NCI-H146 treated with DMSO at 0.1 percent for 48 hours (cell line): Measurements from ENCODE around the gene PET100.
A peak's percentile ranks its signal among the peaks of the same experiment; 100 is the strongest.

Experiments
- DNase-seq: peaks from one replicate; lab custom pipeline; 2025; ENCODE audit not compliant: unreplicated experiment; lab: John Stamatoyannopoulos, UW

The PET100 gene

DNA sequence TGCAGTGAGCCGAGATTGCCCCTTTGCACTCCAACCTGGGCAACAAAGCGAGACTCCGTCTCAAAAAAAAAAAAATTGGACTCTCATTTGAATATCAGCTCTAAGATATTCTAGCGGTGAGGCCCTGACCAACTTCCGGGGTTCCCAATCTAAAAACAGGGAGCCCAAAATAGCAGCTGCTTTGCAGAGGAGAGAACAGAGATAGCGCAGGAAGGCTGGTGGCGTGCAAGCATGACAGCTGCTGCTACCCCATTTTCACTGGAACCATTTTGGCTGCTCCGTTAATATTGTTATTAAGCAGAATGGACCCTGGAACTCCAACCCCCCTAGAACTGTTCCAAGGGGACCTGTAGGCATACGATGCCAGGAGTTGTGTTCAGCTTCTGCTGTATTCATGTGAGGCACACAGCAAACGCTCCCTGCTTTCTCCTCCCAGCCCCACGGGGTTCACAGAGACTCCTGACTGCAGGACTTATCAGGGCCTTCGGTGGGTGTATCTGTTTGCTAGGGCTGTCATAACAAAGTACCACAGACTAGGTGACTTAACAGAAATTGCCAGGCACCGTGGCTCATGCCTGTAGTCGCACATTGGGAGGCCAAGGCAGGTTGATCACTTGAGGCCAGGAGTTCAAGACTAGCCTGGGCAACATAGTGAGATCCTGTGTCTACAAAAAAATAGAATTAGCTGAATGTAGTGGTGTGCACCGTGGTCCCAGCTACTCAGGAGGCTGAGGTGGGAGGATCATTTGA, 18.8 kb downstream of the PET100 start:
- DNase-seq = no peak

DNA sequence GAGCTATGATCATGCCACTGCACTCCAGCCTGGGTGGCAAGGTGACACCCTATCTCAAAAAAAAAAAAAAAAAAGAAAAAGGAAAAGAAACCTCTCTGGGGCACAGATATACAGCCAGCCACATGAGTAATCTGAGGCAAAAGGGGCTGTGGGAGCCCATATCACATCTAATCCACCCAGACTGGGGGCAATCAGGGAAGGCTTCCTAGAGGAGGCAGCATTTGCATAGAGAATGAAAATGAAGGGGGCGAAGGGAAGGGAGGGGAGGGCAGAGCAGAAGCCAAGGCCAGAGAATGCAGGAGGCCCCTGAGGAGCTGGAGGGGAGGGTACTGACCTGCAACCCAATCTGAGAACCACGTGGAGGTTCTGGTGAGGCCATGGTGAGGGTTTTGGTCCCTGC, 20.6 kb downstream of the PET100 start:
- DNase-seq = no peak

DNA sequence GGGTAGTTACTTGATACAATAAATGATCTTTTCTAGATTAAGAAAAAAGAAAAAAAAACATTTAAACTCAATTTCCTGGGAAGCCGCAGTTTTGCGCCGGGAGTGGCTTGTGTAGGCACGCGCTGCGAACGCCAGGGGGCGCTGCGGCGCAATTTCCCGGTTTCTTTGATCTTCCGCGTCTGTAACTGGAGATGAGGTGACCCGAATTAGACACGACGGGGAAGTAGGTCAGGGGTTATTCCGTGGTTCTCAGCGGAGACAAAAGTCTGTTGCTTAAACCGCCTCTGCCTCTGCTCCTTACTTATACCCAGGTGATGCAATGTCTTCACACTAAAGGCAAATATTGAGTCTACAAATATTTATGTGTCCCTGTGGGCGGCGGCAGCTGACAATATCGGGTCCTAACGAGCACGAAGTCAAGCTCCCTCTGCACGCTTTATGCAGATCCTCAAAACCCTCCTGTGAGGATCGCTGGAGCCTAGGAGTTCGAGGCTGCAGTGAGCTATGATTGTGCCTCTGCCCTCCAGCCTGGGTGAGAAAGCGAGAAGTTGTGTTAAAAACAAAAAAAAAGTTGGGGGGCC, 22.6 kb downstream of the PET100 start:
- peak; percentile 30 for DNase-seq

DNA sequence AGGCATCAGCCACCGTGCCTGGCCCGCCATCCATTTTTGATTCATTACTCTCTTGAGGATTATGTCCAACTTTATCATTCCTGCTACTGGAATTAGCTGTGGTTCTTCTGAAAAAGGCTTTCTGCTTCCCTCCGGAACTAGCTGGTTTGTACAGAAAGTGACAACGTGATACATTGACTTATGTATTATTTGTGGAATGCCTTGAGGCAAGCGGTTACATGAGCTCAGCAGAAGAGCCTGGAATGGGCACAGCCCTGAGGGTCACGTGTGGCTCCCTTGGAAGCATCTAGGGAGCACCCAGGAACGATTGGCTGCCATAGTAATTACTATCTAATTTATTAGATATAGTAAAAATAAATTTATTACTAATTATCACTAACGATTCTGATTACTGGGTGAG, 24.8 kb downstream of the PET100 start:
- DNase-seq = no peak

DNA sequence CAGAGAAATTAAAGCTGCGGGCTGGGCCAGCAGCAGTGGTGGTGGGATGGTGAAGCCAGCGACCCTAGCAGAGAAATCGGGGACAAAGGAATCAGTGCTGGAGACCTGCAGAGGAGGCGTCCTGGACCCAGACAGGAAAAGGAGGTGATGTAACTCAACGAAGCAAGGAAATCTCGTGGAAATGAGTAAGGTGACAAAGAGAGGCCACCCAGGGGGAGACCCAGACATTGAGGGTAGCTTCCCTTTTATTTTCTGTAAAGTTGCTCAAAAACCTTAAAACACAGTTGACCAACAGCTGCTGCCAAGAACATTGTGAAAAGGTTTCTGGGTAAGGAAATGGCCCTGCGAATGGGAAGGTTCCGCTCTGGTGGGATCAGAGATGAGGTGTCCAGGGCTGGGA, 26.0 kb downstream of the PET100 start:
- DNase-seq = no peak

DNA sequence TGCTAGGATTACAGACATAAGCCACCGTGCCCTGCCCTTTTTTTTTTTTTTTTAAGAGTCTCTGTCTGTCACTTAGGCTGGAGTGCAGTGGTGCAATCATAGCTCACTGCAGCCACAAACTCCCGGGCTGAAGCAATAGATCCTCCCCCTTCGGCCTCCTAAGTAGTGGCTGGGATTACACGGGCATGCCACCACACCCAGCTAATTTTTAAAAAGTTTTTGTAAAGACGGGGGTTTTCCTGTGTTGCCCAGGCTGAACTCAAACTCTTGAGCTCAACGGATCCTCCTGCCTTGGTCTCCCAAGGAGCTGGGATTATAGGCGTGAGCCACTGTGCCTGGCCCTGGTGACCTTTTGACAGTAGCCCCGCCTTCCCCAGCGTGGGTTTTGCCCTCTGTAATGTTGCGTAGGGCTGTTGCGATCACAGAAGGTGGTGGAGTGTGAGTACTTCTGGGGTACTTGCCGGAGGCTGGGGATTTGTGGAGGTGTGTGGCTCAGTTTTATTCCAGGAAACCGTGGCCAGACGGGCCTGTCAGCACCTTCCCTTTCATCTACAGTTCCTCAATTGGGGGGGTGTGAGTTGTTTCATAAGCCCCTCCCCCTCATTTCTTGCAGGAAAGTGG, 27.6 kb downstream of the PET100 start:
- DNase-seq = no peak

DNA sequence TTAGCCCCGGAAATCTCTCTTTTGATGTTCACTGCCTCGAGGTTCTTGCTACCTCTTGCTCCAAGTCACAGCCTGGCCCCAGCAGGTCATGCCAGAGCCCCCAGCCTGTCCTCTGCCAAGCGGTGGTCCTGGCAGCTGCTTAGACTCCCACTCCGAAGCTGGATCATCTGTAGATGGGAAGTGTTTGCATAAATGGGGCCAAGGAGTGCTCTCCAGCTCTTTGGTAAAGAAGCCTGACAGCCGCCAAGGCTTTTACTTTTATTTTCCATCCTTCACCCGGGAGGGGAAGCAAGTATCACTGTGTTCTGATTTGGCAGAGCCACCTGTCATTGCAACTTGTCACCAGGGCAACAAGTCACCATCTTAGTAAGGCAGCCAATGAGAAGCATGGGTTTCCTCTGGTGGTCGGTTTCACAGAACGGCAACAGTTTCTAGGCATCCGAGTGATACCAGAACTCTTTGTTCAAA, 28.7 kb downstream of the PET100 start:
- DNase-seq = no peak

DNA sequence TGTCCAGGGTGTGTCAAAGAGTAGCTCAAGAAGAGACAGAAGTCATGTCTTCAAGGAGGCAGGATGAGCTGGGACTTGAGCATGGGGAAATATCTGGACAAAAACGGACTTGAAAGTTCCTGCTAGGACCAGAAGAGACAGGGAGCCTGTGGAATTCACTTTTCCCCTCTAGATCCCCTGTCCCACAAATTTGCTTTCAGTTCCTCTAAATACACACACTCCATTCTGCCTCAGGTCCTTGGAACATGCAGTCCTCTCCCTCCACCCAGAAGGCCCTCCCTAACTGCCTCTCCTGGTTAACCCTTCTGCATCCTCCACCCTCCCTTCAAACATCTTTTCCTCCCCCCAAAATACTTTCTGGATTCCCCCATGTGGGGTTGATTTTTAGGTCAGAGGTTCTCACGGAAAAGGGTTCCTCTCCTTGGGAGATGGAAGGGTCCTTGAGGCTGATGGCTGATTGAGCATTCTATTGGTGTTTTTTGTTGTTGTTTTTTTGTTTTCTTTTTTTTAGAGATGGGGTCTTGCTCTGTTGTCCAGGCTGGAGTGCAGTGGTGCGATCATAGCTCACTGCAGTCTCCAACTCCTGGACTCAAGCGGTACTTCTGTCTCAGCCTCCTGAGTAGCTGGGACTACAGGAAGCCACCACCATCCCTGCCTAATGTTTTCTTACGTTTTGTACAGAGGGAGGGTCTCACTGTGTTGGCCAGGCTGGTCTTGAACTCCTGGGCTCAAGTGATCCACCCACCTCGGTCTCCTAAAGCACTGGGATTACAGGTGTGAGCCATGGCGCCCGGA, 32.3 kb downstream of the PET100 start:
- no peak for DNase-seq

DNA sequence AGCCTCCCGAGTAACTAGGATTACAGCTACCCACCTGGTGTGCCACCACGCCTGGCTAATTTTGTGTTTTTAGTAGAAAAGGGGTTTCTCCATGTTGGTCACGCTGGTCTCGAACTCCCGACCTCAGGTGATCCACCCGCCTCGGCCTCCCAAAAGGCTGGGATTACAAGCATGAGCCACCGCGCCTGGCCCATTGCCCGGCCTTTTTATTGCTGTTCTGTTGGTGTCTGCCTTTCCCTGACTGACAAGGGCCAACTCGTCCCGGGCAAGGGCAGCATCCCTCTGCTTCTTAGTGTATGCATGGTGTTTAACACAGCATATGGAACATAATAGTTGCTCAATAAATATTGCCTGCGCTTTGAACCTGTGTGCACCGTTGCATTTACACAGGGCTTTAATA, 33.1 kb downstream of the PET100 start:
- DNase-seq = no peak

DNA sequence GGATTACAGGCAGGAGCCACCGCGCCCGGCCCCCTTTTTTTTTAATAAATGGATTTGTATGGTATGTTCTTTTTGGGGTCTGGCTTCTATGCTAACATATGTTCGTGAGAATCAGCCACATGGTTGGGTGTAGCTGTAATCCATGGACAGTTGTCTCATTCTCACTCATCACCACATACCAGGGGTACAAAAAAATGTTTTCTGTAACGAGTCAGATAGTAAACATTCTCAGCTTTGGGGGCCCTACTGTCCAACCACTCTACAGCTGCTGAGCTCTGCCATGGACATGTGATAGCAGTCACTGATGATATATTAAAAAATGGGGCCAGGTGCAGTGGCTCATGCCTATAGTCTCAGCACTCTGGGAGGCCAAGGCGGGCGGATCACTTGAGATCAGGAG, 34.1 kb downstream of the PET100 start:
- no peak for DNase-seq

DNA sequence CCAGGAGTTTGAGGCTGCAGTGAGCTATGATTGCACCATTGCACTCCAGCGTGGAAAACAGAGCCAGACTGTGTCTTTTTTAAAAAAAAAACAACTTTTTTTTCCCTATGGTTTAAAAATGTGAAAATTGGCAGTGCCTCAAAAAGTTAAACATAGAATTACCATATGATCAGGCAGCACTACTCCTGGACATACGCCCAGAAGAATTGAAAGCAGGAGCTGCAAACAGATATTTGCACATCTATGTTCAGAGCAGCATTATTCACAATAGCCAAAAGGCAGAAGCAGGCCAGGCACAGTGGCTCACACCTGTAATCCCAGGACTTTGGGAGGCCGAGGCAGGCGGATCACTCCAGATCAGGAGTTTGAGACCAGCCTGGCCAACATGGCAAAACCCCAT, 35.5 kb downstream of the PET100 start:
- no peak for DNase-seq

DNA sequence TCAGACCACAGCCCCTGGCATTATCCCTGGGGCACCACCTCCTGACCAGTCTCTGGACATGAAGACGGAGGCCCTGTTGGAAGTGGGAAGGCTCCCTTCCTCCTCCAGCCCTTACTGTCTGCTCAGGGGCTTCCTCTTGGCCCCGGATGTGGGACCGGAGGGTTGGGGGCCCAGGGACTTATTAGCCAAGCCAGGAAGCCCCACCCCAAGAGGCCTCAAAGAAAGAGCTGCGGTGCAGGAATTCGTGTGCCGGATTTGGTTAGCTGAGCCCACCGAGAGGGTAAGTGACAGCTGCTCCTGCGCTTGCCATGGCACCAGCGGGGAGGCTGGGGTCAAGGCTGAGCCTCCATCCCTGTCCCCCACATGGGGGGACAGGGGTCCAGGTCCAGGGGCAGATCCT, 39.2 kb downstream of the PET100 start, which contains the start of gene RETN:
RETN (plus strand) TSS at position 208 of the 400 bp plus-strand sequence. CDS start 278 bp downstream, outside the sequence.
- no peak for DNase-seq

DNA sequence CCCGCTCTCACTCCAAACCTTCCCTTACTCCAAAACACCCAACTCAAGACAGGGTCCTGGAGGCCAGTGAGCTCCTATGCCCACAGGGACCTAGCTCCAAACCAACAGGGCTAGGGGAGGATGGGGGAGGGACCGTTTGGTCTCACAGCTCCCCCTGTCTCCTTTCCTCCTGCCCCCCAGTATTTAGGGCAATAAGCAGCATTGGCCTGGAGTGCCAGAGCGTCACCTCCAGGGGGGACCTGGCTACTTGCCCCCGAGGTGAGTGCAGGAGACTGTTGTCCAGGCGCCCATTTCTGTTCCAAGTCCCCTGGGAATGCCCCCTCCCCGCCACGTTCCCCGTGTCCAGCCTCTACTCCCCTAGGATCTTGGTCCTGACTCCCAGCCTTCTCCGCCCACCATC, 40.0 kb downstream of the PET100 start:
- no peak for DNase-seq

DNA sequence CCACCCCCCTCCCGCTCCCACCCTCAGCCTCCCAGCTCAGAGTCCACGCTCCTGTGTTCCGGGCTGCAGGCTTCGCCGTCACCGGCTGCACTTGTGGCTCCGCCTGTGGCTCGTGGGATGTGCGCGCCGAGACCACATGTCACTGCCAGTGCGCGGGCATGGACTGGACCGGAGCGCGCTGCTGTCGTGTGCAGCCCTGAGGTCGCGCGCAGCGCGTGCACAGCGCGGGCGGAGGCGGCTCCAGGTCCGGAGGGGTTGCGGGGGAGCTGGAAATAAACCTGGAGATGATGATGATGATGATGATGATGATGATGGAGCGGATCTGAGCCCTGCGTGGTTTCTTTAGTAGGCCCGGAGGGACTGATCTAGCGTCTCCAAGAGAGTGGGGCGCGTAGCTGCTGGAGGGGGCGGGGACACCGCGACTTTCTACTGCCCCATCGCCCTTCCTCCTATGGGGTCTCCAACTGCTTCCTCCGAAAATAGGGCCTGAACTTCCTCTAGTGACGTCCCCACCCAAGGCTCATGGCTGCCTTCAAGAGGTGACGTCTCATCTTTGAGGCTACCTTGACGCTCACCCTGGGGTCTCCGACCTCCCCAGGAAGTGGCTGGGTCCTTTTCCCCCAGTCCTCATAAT, 40.7 kb downstream of the PET100 start:
- no peak for DNase-seq

DNA sequence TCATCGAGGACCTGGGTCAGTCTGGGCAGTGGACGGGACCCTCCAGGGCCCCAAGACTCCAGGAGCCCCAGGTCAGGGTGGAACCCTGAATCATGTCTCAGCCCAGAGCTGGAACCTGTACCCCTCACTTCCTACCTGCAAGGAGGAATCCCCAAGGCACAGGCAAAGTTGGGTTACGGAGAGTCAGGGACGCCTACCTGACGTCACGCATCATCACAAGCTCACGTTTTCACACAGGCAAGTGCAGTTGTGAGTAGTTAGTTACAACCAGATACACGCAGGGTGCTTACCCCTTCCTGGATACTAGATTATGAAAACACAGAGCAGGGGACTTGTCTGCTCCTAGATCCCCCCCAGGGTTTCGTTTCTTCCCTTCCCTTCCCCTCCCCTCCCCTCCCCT, 41.2 kb downstream of the PET100 start:
- no peak for DNase-seq

DNA sequence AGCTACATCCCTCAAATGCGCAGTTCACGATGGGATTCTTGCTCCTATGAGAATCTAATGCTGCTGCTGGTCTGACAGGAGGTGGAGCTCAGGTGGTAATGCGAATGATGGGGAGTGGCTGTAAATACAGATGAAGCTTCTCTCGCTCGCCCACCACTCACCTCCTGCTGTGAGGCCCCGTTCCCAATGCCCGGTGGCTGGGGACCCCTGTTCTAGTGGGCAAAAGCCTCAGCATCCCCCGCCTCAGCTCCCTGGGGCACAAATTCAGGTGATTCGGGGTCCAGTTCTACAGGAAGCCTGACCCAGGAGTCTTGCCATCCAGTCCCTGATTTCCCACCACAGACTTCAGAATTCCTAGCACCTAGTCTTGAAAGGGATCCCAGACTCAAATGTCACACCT, 42.9 kb downstream of the PET100 start:
- DNase-seq = no peak

DNA sequence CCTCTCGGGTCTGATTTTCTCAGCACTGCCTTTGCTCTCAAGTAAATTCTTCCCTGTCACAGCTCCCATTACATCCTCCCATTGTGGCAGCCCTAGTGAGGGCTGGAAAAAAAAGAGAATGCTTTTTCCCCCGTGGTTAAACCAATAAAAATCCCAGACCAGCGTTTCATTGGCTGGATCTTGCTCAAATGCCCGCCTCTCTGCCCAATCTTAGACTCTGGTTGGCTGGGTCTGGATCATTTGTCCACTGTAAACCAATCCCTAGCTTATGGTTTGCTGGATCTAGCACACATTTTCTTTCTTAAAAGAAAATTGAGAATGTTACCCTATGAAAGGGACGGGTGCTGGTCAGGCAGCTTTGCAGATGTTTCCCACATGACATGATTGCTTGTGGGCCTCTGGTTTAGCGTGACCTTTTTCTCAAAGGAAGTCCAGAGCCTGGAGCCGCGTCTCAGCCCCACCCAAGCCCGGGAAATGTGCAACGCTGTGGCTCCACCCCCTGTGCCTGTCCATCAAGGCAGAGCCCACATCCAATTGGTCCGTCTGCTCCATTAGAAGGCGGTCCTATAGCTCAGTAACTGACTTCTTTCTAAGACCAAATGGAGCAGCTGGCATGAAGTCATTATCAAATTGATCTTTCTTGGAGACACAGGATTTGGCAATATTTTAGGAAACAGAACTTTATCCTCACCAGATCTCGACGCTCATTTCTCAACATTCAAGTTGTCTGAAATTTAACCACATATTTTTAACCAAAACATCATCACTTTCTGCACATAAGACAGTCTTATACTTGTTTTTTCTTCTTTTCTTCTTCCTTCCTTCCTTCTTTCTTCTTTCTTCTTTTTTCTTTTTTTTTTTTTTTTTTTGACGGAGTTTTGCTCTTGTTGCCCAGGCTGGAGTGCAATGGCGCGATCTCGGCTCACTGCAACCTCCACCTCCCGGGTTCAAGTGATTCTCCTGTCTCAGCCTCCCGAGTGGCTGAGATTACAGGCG, 44.7 kb downstream of the PET100 start:
- peak; percentile 21 for DNase-seq

DNA sequence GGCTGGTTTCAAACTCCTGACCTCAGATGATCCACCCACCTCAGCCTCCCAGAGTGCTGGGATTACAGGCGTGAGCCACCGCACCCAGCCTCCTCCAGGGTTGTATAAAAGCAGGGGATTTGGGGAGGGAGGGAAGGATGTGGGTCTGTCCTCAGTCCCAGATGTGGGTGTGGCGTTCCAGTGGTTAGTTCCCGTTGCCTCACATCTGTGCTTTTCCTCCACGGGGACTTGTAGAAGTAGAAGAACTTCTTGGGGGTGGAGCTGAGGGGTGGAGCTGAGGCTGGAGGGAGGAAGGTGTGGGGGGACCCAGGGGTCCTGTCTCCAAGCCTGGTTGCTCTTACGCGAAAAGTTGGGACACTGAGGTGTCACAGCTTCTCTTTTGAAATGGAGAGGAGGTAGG, 46.8 kb downstream of the PET100 start:
- DNase-seq = no peak

DNA sequence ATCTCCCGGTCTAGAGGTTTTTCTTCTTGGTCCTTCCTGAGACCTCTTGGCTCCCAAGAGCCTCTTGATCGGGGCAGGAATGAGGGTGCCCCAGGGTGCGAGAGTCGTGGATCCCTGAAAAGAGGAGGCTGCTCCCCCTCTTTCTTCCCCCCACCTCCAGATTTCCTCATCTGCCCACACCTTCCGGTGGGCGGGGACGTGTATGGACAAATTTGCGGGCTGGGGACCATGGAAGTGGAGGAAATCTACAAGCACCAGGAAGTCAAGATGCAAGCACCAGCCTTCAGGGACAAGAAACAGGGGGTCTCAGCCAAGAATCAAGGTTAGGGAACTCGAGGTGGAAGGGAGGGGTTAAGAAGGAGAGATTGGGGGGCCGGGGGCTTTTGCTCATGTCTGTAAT, 47.3 kb downstream of the PET100 start, which contains the start of gene MCEMP1:
MCEMP1 (plus strand) TSS at position 237 of the 400 bp plus-strand sequence; CDS start at position 268, 31 bp downstream.
- DNase-seq = no peak
